ENCODE data around the gene FRS3. TPM values are rescaled to one million over a fixed set of nuclear protein-coding genes. Genes with fewer than 3 reads are reported as not detected.
A peak's percentile ranks its signal among the peaks of the same experiment; 100 is the strongest.
"Not testable (repeated sequence)": the region's sequence is repeated elsewhere in the genome, so short reads cannot be mapped to it uniquely, and the experiment has no call there.

The FRS3 gene
- total RNA-seq, 6 experiments from 2014 or later: 0.68 to 3.0 (median 1.9) TPM

- DNase-seq: no peak
- no peaks in the 10 kb centered on the region for H3K4me1 ChIP-seq
- H3K36me3 ChIP-seq: peaks cover 0 to 41% (median 12%) of the 10 kb centered on the region in 4 donors
Measured at GRCh38 chr6:41770381-41771057, 9.2 kb downstream of the FRS3 start.

GRCh38 chr6:41769376-41769775 is 10.3 kb downstream of the FRS3 start:
- H3K4me3 ChIP-seq: no peak overlapping the region
- intact Hi-C loops (cut with DNase I): no loop called here
- no CpG with 5 or more reads among the region's 8 CpGs for WGBS (ENCODE audit: insufficient coverage, low coverage, low lambda C conversion rate, missing lambda C conversion rate)
- no peaks in the 10 kb centered on the region for H3K9me3 ChIP-seq
- no peaks in the 10 kb centered on the region for H3K4me1 ChIP-seq
- DNase-seq (peak in 1 of 3 donors; percentile 11), ATAC-seq (no peak)
- TF ChIP-seq POLR2A (IDR thresholded peaks at IDR 0.05): no peak
- TF ChIP-seq CTCF (IDR thresholded peaks at IDR 0.05): no peak
- H3K36me3 ChIP-seq: peaks cover 0 to 30% (median 6%) of the 10 kb centered on the region in 4 donors
- no peaks in the 10 kb centered on the region for H3K27me3 ChIP-seq
- H3K27ac ChIP-seq: no peak overlapping the region

More at GRCh38 chr6:41770381-41771057, 9.2 kb downstream of the FRS3 start:
- no peak for TF ChIP-seq CTCF (IDR thresholded peaks at IDR 0.05)
- TF ChIP-seq POLR2A (IDR thresholded peaks at IDR 0.05): no peak
- no peak overlapping the region for H3K4me3 ChIP-seq
- intact Hi-C loops (cut with DNase I): no loop called here
- H3K27ac ChIP-seq: no peak overlapping the region
- ATAC-seq: no peak
- 97% methylated on average over 13 of the region's 30 CpGs for WGBS (ENCODE audit: insufficient coverage, low coverage, low lambda C conversion rate, missing lambda C conversion rate)
- H3K27me3 ChIP-seq: no peaks in the 10 kb centered on the region
- no peaks in the 10 kb centered on the region for H3K9me3 ChIP-seq

DNA sequence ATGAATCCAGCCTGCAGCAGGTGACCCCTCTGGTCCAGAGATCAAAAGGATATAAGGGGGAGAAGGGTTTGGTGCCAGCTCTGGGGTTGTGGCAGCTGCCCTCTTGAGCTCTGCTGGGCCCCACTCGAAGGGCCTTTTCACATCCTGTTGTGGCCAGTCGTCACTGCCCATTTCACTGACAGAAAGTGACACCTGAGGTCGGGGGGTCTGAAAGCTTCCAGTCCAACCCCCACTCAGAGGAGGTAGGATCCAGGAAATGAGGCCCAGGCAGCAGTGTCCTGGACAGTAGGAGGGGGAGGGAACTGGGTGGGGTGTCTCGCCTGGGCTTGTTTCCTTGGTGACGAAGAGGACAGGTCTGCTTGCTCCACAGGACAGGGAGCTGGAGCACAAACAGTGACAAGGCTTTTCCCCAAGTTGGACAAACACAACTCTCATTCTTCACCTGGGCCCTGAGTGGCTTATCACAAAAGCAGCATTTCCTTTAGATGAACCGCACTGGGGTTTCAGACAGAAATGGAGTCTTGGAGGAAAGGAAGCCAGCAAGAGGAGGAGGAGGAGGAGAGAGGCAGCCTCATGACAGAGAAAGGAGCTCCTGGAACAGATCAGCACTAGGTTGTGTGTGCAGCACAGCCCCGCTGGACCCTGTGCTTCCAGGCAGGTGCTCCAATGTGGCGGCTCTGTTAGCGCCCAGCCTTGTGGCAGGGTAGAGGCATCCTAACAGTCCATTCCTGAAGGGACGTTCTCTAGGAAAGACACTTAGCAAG is 11.0 kb downstream of the FRS3 start:
- H3K36me3 ChIP-seq: peaks cover 0 to 24% (median 6%) of the 10 kb centered on the region in 4 donors
- WGBS (ENCODE audit: insufficient coverage, low coverage, low lambda C conversion rate, missing lambda C conversion rate): 40% methylated on average over 5 of the region's 10 CpGs
- no peaks in the 10 kb centered on the region for H3K4me1 ChIP-seq
- intact Hi-C loops (cut with DNase I): no loop called here
- no peak overlapping the region for H3K27ac ChIP-seq
- no peaks in the 10 kb centered on the region for H3K9me3 ChIP-seq
- H3K27me3 ChIP-seq: no peaks in the 10 kb centered on the region
- peak in 1 of 3 donors; percentile 31 for DNase-seq
- H3K4me3 ChIP-seq: no peak overlapping the region
- ATAC-seq: peak in 1 of 4 donors; percentile 6
- TF ChIP-seq POLR2A (IDR thresholded peaks at IDR 0.05): no peak
- TF ChIP-seq CTCF (IDR thresholded peaks at IDR 0.05): no peak

DNA sequence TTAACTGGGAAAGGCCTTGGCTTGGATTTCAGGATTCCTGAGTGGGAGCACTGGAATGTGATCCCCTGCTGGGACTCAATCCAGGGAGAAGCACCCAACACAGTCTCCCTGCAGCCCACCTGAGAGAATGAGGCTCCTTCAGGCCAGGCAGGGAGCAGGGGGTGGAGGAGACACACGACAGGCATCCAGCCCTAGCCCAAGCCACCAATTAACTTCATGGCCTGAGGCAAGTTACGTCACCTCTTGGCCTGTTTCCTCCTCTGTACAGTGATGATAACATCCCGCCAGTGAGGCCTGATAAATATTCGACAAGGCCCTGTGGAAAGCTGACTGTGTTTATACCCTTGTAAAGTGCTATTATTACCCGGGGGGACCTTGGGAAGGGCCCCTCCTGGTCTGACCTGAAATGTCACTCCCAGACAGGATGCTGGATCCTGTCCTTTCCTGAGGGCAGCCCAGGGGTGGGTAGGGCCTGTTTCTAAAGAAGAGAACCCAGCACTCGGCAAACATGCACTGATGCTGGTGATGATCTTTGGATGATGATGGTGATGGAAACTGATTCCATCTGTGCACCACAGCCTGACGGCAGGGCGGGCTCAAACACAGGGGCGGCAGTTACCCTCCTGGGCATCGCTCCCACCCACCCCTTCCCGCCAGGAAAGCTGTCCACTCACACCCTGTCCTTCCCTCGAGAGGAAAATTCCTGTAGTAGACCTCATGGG is 12.4 kb downstream of the FRS3 start:
- WGBS (ENCODE audit: insufficient coverage, low coverage, low lambda C conversion rate, missing lambda C conversion rate): 10% methylated on average over 6 of the region's 12 CpGs
- Histone ChIP-seq H3K4me1 (no peaks in the 10 kb centered on the region), H3K4me3 (no peak overlapping the region), H3K36me3 (peaks cover 0 to 17% (median 5%) of the 10 kb centered on the region in 4 donors), H3K27me3 (no peaks in the 10 kb centered on the region), H3K9me3 (no peaks in the 10 kb centered on the region), H3K27ac (no peak overlapping the region)
- TF ChIP-seq POLR2A (IDR thresholded peaks at IDR 0.05): no peak
- TF ChIP-seq CTCF (IDR thresholded peaks at IDR 0.05): no peak
- intact Hi-C loops (cut with DNase I): no loop called here
- ATAC-seq (peak; percentile 58 to 92 (median 65)), DNase-seq (peak in 1 of 3 donors; percentile 31)

DNA sequence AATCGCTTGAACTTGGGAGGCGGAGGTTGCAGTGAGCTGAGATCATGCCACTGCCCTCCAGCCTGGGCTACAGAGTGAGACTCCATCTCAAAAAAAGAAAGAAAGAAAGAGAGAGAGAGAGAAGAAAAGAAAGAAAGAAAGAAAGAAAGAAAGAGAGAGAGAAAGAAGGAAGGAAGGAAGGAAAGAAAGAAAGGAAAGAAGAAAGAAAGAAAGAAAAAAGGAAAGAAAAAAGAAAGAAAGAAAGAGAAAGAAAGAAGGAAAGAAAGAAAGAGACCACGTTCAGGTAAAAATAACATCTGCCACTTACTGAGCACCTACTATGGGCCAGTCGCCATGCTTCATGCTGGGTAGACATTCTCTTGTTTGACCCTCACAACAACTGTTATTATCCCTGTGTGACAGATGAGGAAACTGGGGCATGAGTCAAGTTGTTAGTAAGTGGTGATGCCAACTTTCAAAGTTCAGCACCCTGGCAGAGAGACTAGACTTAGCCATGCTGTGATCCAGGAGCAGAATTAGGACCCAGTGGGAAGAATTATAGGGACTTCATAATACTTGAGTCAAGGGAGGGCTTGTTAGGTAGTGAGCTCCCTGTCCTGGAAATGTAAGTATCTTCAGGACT is 13.5 kb downstream of the FRS3 start:
- H3K27ac ChIP-seq; H3K4me1 ChIP-seq; H3K9me3 ChIP-seq; H3K4me3 ChIP-seq; intact Hi-C loops (cut with DNase I); H3K36me3 ChIP-seq; H3K27me3 ChIP-seq: not testable (repeated sequence)
- 74% methylated on average over 4 of the region's 4 CpGs for WGBS (ENCODE audit: insufficient coverage, low coverage, low lambda C conversion rate, missing lambda C conversion rate)
- DNase-seq (peak in 1 of 3 donors; percentile 6), ATAC-seq (peak in 1 of 4 donors; percentile 16)
